Glutamatergic neuron (in vitro differentiated cells): ENCODE measurements around the gene R3HDM1. TPM values are rescaled to one million over a fixed set of nuclear protein-coding genes. Genes with fewer than 3 reads are reported as not detected.
A peak's percentile ranks its signal among the peaks of the same experiment; 100 is the strongest.

Experiments
- DNase-seq: peaks from one replicate; pipeline ENCODE4 v3.0.0; 2022
- H3K27ac Mint-ChIP-seq: one replicate; pipeline ENCODE4 v1.8.0; 2020; ENCODE audit warnings: mild to moderate bottlenecking, mixed read lengths, inconsistent platforms; ENCODE audit not compliant: unreplicated experiment
- H3K27me3 Mint-ChIP-seq: one replicate; pipeline ENCODE4 v1.8.0; 2020; ENCODE audit warnings: mild to moderate bottlenecking, moderate library complexity, mixed read lengths, inconsistent platforms; ENCODE audit not compliant: unreplicated experiment
- H3K36me3 Mint-ChIP-seq: one replicate; pipeline ENCODE4 v1.8.0; 2020; ENCODE audit warnings: mild to moderate bottlenecking, mixed read lengths, inconsistent platforms; ENCODE audit not compliant: unreplicated experiment
- H3K4me1 Mint-ChIP-seq: one replicate; pipeline ENCODE4 v1.8.0; 2020; ENCODE audit warnings: mild to moderate bottlenecking, low read depth, mixed read lengths, inconsistent platforms; ENCODE audit not compliant: unreplicated experiment
- H3K4me3 Mint-ChIP-seq: one replicate; pipeline ENCODE4 v1.8.0; 2020; ENCODE audit warnings: mild to moderate bottlenecking, mixed read lengths, inconsistent platforms; ENCODE audit not compliant: unreplicated experiment
- H3K9me3 Mint-ChIP-seq: one replicate; pipeline ENCODE4 v1.8.0; 2020; ENCODE audit warnings: mild to moderate bottlenecking, moderate library complexity, mixed read lengths, inconsistent platforms; ENCODE audit not compliant: unreplicated experiment
- CTCF ChIP-seq: fragments of 200-600 bp; sonication (generic); IDR thresholded peaks from one replicate; pipeline ENCODE4 v1.5.0; 2021; ENCODE audit not compliant: partially characterized antibody, unreplicated experiment
- total RNA-seq: library from RNA; stranded (reverse); fragmentation: NEBNext Ultra II Directional; extraction: Animal tissue kit (Norgen Biotek cat#: 25700); gene quantifications from one replicate; pipeline ENCODE4 v1.2.1, GENCODE V29; 2021; ENCODE audit not compliant: unreplicated experiment

The R3HDM1 gene
- total RNA-seq, 1 donor from 2014 or later, result 57.7 TPM

GRCh38 chr2:135585586-135585985 lies 54.3 kb downstream of the R3HDM1 start:
- H3K36me3 Mint-ChIP-seq, result no peaks in the 10 kb centered on the region
- H3K27me3 Mint-ChIP-seq, result no peaks in the 10 kb centered on the region
- no peaks in the 10 kb centered on the region for H3K9me3 Mint-ChIP-seq
- TF ChIP-seq CTCF, result no peak
- no peak overlapping the region for H3K27ac Mint-ChIP-seq
- H3K4me1 Mint-ChIP-seq, result peaks cover 13% of the 10 kb centered on the region
- H3K4me3 Mint-ChIP-seq, result no peak overlapping the region
- no peak for DNase-seq

GRCh38 chr2:135586148-135586547 lies 54.9 kb downstream of the R3HDM1 start:
- no peaks in the 10 kb centered on the region for H3K27me3 Mint-ChIP-seq
- H3K27ac Mint-ChIP-seq, result no peak overlapping the region
- no peaks in the 10 kb centered on the region for H3K9me3 Mint-ChIP-seq
- peaks cover 10% of the 10 kb centered on the region for H3K4me1 Mint-ChIP-seq
- no peaks in the 10 kb centered on the region for H3K36me3 Mint-ChIP-seq
- no peak for DNase-seq
- H3K4me3 Mint-ChIP-seq, result no peak overlapping the region
- TF ChIP-seq CTCF, result no peak

- Mint-ChIP-seq H3K27ac (peak overlapping the region; percentile 5), H3K4me1 (peaks cover 10% of the 10 kb centered on the region), H3K4me3 (no peak overlapping the region), H3K27me3 (no peaks in the 10 kb centered on the region), H3K9me3 (no peaks in the 10 kb centered on the region), H3K36me3 (no peaks in the 10 kb centered on the region)
- no peak for DNase-seq
- TF ChIP-seq CTCF, result no peak
Observed at GRCh38 chr2:135587958-135588357, 56.7 kb downstream of the R3HDM1 start.

- TF ChIP-seq CTCF, result no peak
- Mint-ChIP-seq H3K27ac (no peak overlapping the region), H3K27me3 (no peaks in the 10 kb centered on the region), H3K36me3 (no peaks in the 10 kb centered on the region), H3K4me1 (peaks cover 10% of the 10 kb centered on the region), H3K4me3 (no peak overlapping the region), H3K9me3 (peaks cover 1% of the 10 kb centered on the region)
- no peak for DNase-seq
Observed at GRCh38 chr2:135590619-135591260, 59.5 kb downstream of the R3HDM1 start.

- Mint-ChIP-seq H3K4me3 (no peak overlapping the region), H3K4me1 (no peaks in the 10 kb centered on the region), H3K27ac (no peak overlapping the region), H3K9me3 (no peaks in the 10 kb centered on the region), H3K27me3 (no peaks in the 10 kb centered on the region), H3K36me3 (no peaks in the 10 kb centered on the region)
- DNase-seq, result no peak
- no peak for TF ChIP-seq CTCF
Observed at GRCh38 chr2:135600915-135601314, 69.6 kb downstream of the R3HDM1 start.
